HCT116 (cell line): ENCODE results near the gene SCTR.

ENCODE experiments used
- CEBPB ChIP-seq: IDR thresholded peaks from 2 replicates; pipeline ENCODE4 v1.6.1; 2012; ENCODE audit warnings: low read depth
- CTCF ChIP-seq, 3 experiments: fragments of 200-600 bp in 1 of 3; sonication (generic) in 1 of 3; IDR thresholded peaks in 2 of 3; conservative IDR thresholded peaks in 1 of 3; 2 replicates each; pipeline ENCODE4 v1.5.1; 2012 to 2017; ENCODE audit warnings: low read depth in 2 of 3, low read length in 2 of 3, antibody characterized with exemption in 1 of 3, borderline replicate concordance in 1 of 3, control low read depth in 1 of 3, mild to moderate bottlenecking in 1 of 3, mixed read lengths in 1 of 3, mixed run types in 1 of 3, moderate library complexity in 1 of 3; ENCODE audit not compliant: insufficient read depth in 1 of 3
- EZH2 ChIP-seq: fragments of 200-600 bp; sonication (generic); IDR thresholded peaks from 2 replicates; pipeline ENCODE4 v1.6.1; 2017; ENCODE audit warnings: antibody characterized with exemption, mixed run types
- EZH2phosphoT487 ChIP-seq: fragments of 200-600 bp; IDR thresholded peaks from 2 replicates; pipeline ENCODE4 v1.6.1; 2018; ENCODE audit warnings: antibody characterized with exemption, borderline replicate concordance
- POLR2AphosphoS5 ChIP-seq: IDR thresholded peaks from 2 replicates; pipeline ENCODE4 v1.6.1; 2011; ENCODE audit warnings: mild to moderate bottlenecking, low read depth, low read length, moderate library complexity
- RAD21 ChIP-seq: IDR thresholded peaks from 2 replicates; pipeline ENCODE4 v1.6.1; 2012; ENCODE audit warnings: low read depth, mild to moderate bottlenecking
- YY1 ChIP-seq: IDR thresholded peaks from 2 replicates; pipeline ENCODE4 v1.6.1; 2011; ENCODE audit warnings: low read length, low read depth, moderate library complexity, mild to moderate bottlenecking; ENCODE audit not compliant: insufficient replicate concordance; ENCODE audit errors: extremely low read depth

- no peak for TF ChIP-seq EZH2
- no peak for TF ChIP-seq CTCF (IDR thresholded peaks at IDR 0.05 in 2 of 3, conservative IDR thresholded peaks at IDR 0.05 in 1 of 3; ENCODE audit: borderline replicate concordance in 1 of 3, insufficient read depth in 1 of 3, low read depth in 2 of 3, low read length in 2 of 3)
- no peak for TF ChIP-seq EZH2phosphoT487
- TF ChIP-seq RAD21, result no peak
- TF ChIP-seq YY1, result no peak
- no peak for TF ChIP-seq POLR2AphosphoS5
- TF ChIP-seq CEBPB, result no peak
These were observed 85.5 kb downstream of the SCTR start for GRCh38 chr2:119438726-119439284.
